Ovary (tissue), 3 donors: ENCODE measurements around the gene DYNC1H1.

ENCODE experiments used
- EP300 ChIP-seq: sonication (generic); formaldehyde crosslinking; IDR thresholded peaks from one replicate; pipeline ENCODE4 v1.6.1; 2017; ENCODE audit warnings: antibody characterized with exemption
- POLR2A ChIP-seq: fragments of 450-650 bp; IDR thresholded peaks from one replicate; pipeline ENCODE4 v1.6.1; 2017; ENCODE audit warnings: antibody characterized with exemption, mild to moderate bottlenecking, moderate library complexity
- TF ChIP-seq, protein P1 (sequence below), 3 donors: fragments of 450-650 bp in 2 of 3; fragments of 200-600 bp in 1 of 3; IDR thresholded peaks; one replicate each; pipeline versions ENCODE4 v1.5.1 to v1.8.0; 2016 to 2022; ENCODE audit warnings: antibody characterized with exemption in 3 of 3, mild to moderate bottlenecking in 1 of 3
- donor health status: DM: no; HTN: no; CAD: no.

- no peak for TF ChIP-seq POLR2A
- TF ChIP-seq, protein P1, sequence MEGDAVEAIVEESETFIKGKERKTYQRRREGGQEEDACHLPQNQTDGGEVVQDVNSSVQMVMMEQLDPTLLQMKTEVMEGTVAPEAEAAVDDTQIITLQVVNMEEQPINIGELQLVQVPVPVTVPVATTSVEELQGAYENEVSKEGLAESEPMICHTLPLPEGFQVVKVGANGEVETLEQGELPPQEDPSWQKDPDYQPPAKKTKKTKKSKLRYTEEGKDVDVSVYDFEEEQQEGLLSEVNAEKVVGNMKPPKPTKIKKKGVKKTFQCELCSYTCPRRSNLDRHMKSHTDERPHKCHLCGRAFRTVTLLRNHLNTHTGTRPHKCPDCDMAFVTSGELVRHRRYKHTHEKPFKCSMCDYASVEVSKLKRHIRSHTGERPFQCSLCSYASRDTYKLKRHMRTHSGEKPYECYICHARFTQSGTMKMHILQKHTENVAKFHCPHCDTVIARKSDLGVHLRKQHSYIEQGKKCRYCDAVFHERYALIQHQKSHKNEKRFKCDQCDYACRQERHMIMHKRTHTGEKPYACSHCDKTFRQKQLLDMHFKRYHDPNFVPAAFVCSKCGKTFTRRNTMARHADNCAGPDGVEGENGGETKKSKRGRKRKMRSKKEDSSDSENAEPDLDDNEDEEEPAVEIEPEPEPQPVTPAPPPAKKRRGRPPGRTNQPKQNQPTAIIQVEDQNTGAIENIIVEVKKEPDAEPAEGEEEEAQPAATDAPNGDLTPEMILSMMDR (IDR thresholded peaks at IDR 0.05), result no peak
- TF ChIP-seq EP300, result no peak
Observed at GRCh38 chr14:101954501-101954900, 9.9 kb upstream of the DYNC1H1 start.
